GM12892 (cell line): ENCODE data around the gene CRYL1.

Experiments
- POLR2A ChIP-seq: IDR thresholded peaks from 2 replicates; pipeline ENCODE4 v1.6.1; 2011; ENCODE audit warnings: low read depth, low read length, control low read depth
- POLR2AphosphoS5 ChIP-seq: IDR thresholded peaks from 2 replicates; pipeline ENCODE4 v1.6.1; 2011; ENCODE audit warnings: low read depth, low read length, control low read depth

DNA sequence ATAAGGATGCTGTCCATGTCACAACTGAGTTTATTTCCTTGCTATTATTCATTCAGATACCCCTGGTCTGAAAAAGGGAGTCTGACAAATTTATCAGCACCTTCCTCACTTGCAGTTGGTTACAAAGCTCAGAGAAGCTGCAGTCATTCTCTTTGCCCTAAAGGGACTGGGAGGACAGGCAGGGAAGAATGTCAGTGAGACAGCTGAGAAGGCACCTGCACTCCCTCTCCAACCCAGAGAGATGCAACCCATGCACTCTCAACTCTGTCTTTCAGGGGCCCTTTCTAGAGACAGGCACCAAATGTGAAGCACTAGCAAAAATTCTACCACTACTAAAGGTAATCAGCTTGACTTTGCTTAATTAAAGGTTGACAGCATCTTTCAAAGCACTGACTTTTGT is 83.3 kb downstream of the CRYL1 start:
- TF ChIP-seq POLR2A (no peak), POLR2AphosphoS5 (no peak)
